Common myeloid progenitor, CD34-positive (primary cell): ENCODE data around the gene NCKAP5L.

Experiments used
- CTCF ChIA-PET: fragments of 350-600 bp; sonication (Branson Sonifier 250); formaldehyde crosslinking; loops from one replicate; lab custom pipeline; 2021; ENCODE audit warnings: antibody characterized with exemption; lab: Charles Lee
- POLR2A ChIA-PET: fragments of 350-600 bp; sonication (Branson Sonifier 250); formaldehyde crosslinking; loops from one replicate; lab custom pipeline; 2021; ENCODE audit warnings: antibody characterized with exemption; lab: Charles Lee
- DNase-seq, 3 donors: peaks; one replicate each; pipeline versions ENCODE4 v3.0.0 to v3.0.0-alpha.2; 2013
- H3K27ac ChIP-seq, 2 experiments: 1 replicate in 1 of 2; 2 replicates in 1 of 2; pipeline ENCODE4 v1.7.0; 2013; ENCODE audit warnings: inconsistent platforms in 2 of 2, low read length in 2 of 2, mild to moderate bottlenecking in 2 of 2, low read depth in 1 of 2, moderate library complexity in 1 of 2; ENCODE audit not compliant: severe bottlenecking in 2 of 2, insufficient read depth in 1 of 2, poor library complexity in 1 of 2
- H3K27me3 ChIP-seq, 5 experiments: replicated peaks in 2 of 5; 1 replicate in 3 of 5; 2 replicates in 2 of 5; pipeline versions ENCODE4 v1.6.1 to v1.7.0; 2013; ENCODE audit warnings: low read length in 4 of 5, mild to moderate bottlenecking in 2 of 5, moderate library complexity in 2 of 5, inconsistent platforms in 1 of 5; ENCODE audit not compliant: insufficient read depth in 5 of 5, control insufficient read depth in 4 of 5
- H3K36me3 ChIP-seq, 4 experiments: 1 replicate in 2 of 4; 2 replicates in 2 of 4; pipeline versions ENCODE4 v1.6.1 to v1.7.0; 2013; ENCODE audit warnings: low read length in 3 of 4, control low read depth in 1 of 4, mild to moderate bottlenecking in 1 of 4; ENCODE audit not compliant: control insufficient read depth in 4 of 4, insufficient read depth in 4 of 4
- H3K4me1 ChIP-seq, 4 experiments: 1 replicate in 3 of 4; 2 replicates in 1 of 4; pipeline versions ENCODE4 v1.6.1 to v1.7.1; 2013; ENCODE audit warnings: low read length in 3 of 4, mild to moderate bottlenecking in 3 of 4, control low read depth in 1 of 4, inconsistent platforms in 1 of 4, moderate library complexity in 1 of 4; ENCODE audit not compliant: control insufficient read depth in 4 of 4, insufficient read depth in 4 of 4; ENCODE audit errors: control extremely low read depth in 1 of 4
- H3K4me3 ChIP-seq, 7 experiments: 1 replicate in 4 of 7; 2 replicates in 3 of 7; pipeline versions ENCODE4 v1.5.1 to v1.7.0; 2013; ENCODE audit warnings: mild to moderate bottlenecking in 7 of 7, low read length in 6 of 7, moderate library complexity in 6 of 7, inconsistent platforms in 2 of 7, low read depth in 2 of 7, control low read depth in 1 of 7; ENCODE audit not compliant: insufficient read depth in 4 of 7, control insufficient read depth in 1 of 7; ENCODE audit errors: extremely low read depth in 1 of 7
- H3K9me3 ChIP-seq, 5 experiments: 1 replicate in 4 of 5; 2 replicates in 1 of 5; pipeline versions ENCODE4 v1.6.1 to v1.7.1; 2013; ENCODE audit warnings: low read length in 4 of 5, mild to moderate bottlenecking in 2 of 5, inconsistent platforms in 1 of 5, low read depth in 1 of 5, moderate library complexity in 1 of 5; ENCODE audit not compliant: control insufficient read depth in 4 of 5, insufficient read depth in 2 of 5; ENCODE audit errors: control extremely low read depth in 1 of 5
- WGBS: methylation state at CpG from one replicate; pipeline ENCODE4 v1.1.5; 2013; ENCODE audit not compliant: insufficient coverage; 5-methylcytosine and 5-hydroxymethylcytosine counted together

NCKAP5L gene

GRCh38 chr12:49804821-49805220 is 23.4 kb downstream of the NCKAP5L start:
- ChIA-PET CTCF (interaction anchor here (0.7 to 1.6 kb wide), 6 partner anchors 8 to 178 kb away, joined by 3 to 7 read pairs (median 4); no protein-coding TSS in a partner anchor), POLR2A (interaction anchor here (0.7 kb wide), 1 partner anchor 16 kb away, joined by 3 read pairs; no protein-coding TSS in a partner anchor)
- H3K27ac ChIP-seq: no peak overlapping the region
- no peaks in the 10 kb centered on the region for H3K27me3 ChIP-seq
- 94% methylated on average over 10 of the region's 10 CpGs for WGBS
- H3K4me1 ChIP-seq: peaks cover 0 to 4% (median 0%) of the 10 kb centered on the region in 4 experiments
- DNase-seq: no peak
- peaks cover 9 to 62% (median 38%) of the 10 kb centered on the region in 4 experiments for H3K36me3 ChIP-seq
- H3K9me3 ChIP-seq: no peaks in the 10 kb centered on the region
- no peak overlapping the region for H3K4me3 ChIP-seq

GRCh38 chr12:49803693-49804450 is 24.3 kb downstream of the NCKAP5L start:
- H3K4me3 ChIP-seq: no peak overlapping the region
- DNase-seq: no peak
- H3K27me3 ChIP-seq: no peaks in the 10 kb centered on the region
- H3K9me3 ChIP-seq: no peaks in the 10 kb centered on the region
- peaks cover 9 to 64% (median 39%) of the 10 kb centered on the region in 4 experiments for H3K36me3 ChIP-seq
- no peak overlapping the region for H3K27ac ChIP-seq
- ChIA-PET POLR2A (interaction anchor here (0.5 kb wide), 1 partner anchor 17 kb away, joined by 3 read pairs; no protein-coding TSS in a partner anchor), CTCF (interaction anchor here (1.0 to 1.6 kb wide), 6 partner anchors 7 to 34 kb away, joined by 3 to 4 read pairs (median 3); no protein-coding TSS in a partner anchor)
- WGBS: 97% methylated on average over 8 of the region's 12 CpGs
- H3K4me1 ChIP-seq: no peaks in the 10 kb centered on the region

GRCh38 chr12:49801141-49802063 is 26.8 kb downstream of the NCKAP5L start:
- H3K4me1 ChIP-seq: no peaks in the 10 kb centered on the region
- DNase-seq: no peak
- no peaks in the 10 kb centered on the region for H3K27me3 ChIP-seq
- no peak overlapping the region for H3K4me3 ChIP-seq
- 98% methylated on average over 11 of the region's 17 CpGs for WGBS
- H3K36me3 ChIP-seq: peaks cover 9 to 80% (median 51%) of the 10 kb centered on the region in 4 experiments
- POLR2A ChIA-PET: no interaction called here
- no peaks in the 10 kb centered on the region for H3K9me3 ChIP-seq
- H3K27ac ChIP-seq: no peak overlapping the region
- CTCF ChIA-PET: interaction anchor here (0.7 to 2.3 kb wide), 9 partner anchors 10 to 66 kb away, joined by 3 to 16 read pairs (median 3); no protein-coding TSS in a partner anchor

- peaks cover 9 to 75% (median 49%) of the 10 kb centered on the region in 4 experiments for H3K36me3 ChIP-seq
- H3K9me3 ChIP-seq: no peaks in the 10 kb centered on the region
- no peak for DNase-seq
- ChIA-PET CTCF (interaction anchor here (1.3 to 4.7 kb wide), 5 partner anchors 12 to 38 kb away, joined by 3 to 19 read pairs (median 5); no protein-coding TSS in a partner anchor), POLR2A (no interaction called here)
- H3K4me1 ChIP-seq: no peaks in the 10 kb centered on the region
- WGBS: 95% methylated on average over 6 of the region's 11 CpGs
- no peak overlapping the region for H3K4me3 ChIP-seq
- no peak overlapping the region for H3K27ac ChIP-seq
- H3K27me3 ChIP-seq: no peaks in the 10 kb centered on the region
Measured at GRCh38 chr12:49800421-49801140, 27.6 kb downstream of the NCKAP5L start.

- Histone ChIP-seq H3K36me3 (peaks cover 3 to 69% (median 41%) of the 10 kb centered on the region in 4 experiments), H3K27ac (no peak overlapping the region), H3K9me3 (no peaks in the 10 kb centered on the region), H3K4me1 (no peaks in the 10 kb centered on the region), H3K4me3 (no peak overlapping the region), H3K27me3 (no peaks in the 10 kb centered on the region)
- DNase-seq: no peak
- ChIA-PET POLR2A (interaction anchor here (0.6 kb wide), 1 partner anchor 60 kb away, joined by 3 read pairs; no protein-coding TSS in a partner anchor), CTCF (interaction anchor here (1.5 to 4.7 kb wide), 3 partner anchors 9 to 40 kb away, joined by 3 to 19 read pairs (median 16); no protein-coding TSS in a partner anchor)
- 93% methylated on average over 2 of the region's 2 CpGs for WGBS
Measured at GRCh38 chr12:49798934-49799333, 29.3 kb downstream of the NCKAP5L start.

GRCh38 chr12:49798248-49798647 is 30.0 kb downstream of the NCKAP5L start:
- H3K4me1 ChIP-seq: no peaks in the 10 kb centered on the region
- CTCF ChIA-PET: interaction anchor here (1.5 to 4.7 kb wide), 3 partner anchors 10 to 23 kb away, joined by 3 to 19 read pairs (median 5); no protein-coding TSS in a partner anchor
- no peak overlapping the region for H3K4me3 ChIP-seq
- H3K9me3 ChIP-seq: no peaks in the 10 kb centered on the region
- no peak for DNase-seq
- H3K27ac ChIP-seq: no peak overlapping the region
- whole genome bisulfite sequencing: 94% methylated on average over 5 of the region's 7 CpGs
- H3K27me3 ChIP-seq: no peaks in the 10 kb centered on the region
- POLR2A ChIA-PET: no interaction called here
- H3K36me3 ChIP-seq: peaks cover 3 to 63% (median 39%) of the 10 kb centered on the region in 4 experiments
